Stomach smooth muscle (tissue), 2 donors: ENCODE measurements around the gene CSF3R.
"Not testable (repeated sequence)": the region's sequence is repeated elsewhere in the genome, so short reads cannot be mapped to it uniquely, and the experiment has no call there.

Source experiments
- H3K27ac ChIP-seq: one replicate; pipeline ENCODE4 v1.7.0; 2013; ENCODE audit warnings: mild to moderate bottlenecking, low read length, inconsistent platforms
- H3K27me3 ChIP-seq, 2 donors: one replicate each; pipeline ENCODE4 v1.7.0; 2013; ENCODE audit warnings: low read length in 2 of 2; ENCODE audit not compliant: insufficient read depth in 2 of 2, control insufficient read depth in 1 of 2
- H3K36me3 ChIP-seq, 2 donors: one replicate each; pipeline ENCODE4 v1.7.0; 2013; ENCODE audit warnings: low read length in 2 of 2; ENCODE audit not compliant: control insufficient read depth in 2 of 2, insufficient read depth in 2 of 2
- H3K4me1 ChIP-seq: one replicate; pipeline ENCODE4 v1.7.0; 2013; ENCODE audit warnings: low read length; ENCODE audit not compliant: control insufficient read depth, insufficient read depth
- H3K4me3 ChIP-seq, 2 donors: one replicate each; pipeline ENCODE4 v1.7.0; 2013; ENCODE audit warnings: low read length in 2 of 2
- H3K9ac ChIP-seq, 2 donors: one replicate each; pipeline ENCODE4 v1.7.0; 2013; ENCODE audit warnings: low read length in 2 of 2, mild to moderate bottlenecking in 1 of 2
- H3K9me3 ChIP-seq, 2 donors: one replicate each; pipeline ENCODE4 v1.7.0; 2013; ENCODE audit warnings: low read length in 2 of 2; ENCODE audit not compliant: control insufficient read depth in 2 of 2
- donor health status: healthy.
- donor health status: Pancreatic carcinoma.

Gene CSF3R

GRCh38 chr1:36494971-36495370 is 12.3 kb upstream of the CSF3R start:
- no peak overlapping the region for H3K27ac ChIP-seq
- no peak overlapping the region for H3K4me3 ChIP-seq
- no peak overlapping the region for H3K9ac ChIP-seq
- H3K9me3 ChIP-seq: no peaks in the 10 kb centered on the region
- H3K27me3 ChIP-seq: no peaks in the 10 kb centered on the region
- H3K4me1 ChIP-seq: no peaks in the 10 kb centered on the region
- no peaks in the 10 kb centered on the region for H3K36me3 ChIP-seq

- Histone ChIP-seq H3K9ac (no peak overlapping the region), H3K27me3 (no peaks in the 10 kb centered on the region)
Observed at GRCh38 chr1:36493524-36493923, 10.8 kb upstream of the CSF3R start.

GRCh38 chr1:36492491-36492890 is 9.8 kb upstream of the CSF3R start:
- no peak overlapping the region for H3K9ac ChIP-seq
- peaks cover 0 to 2% of the 10 kb centered on the region in 2 donors for H3K27me3 ChIP-seq

More at GRCh38 chr1:36493524-36493923, 10.8 kb upstream of the CSF3R start:
- Histone ChIP-seq H3K4me3 (no peak overlapping the region), H3K36me3 (no peaks in the 10 kb centered on the region), H3K27ac (no peak overlapping the region), H3K4me1 (no peaks in the 10 kb centered on the region), H3K9me3 (no peaks in the 10 kb centered on the region)

GRCh38 chr1:36489258-36490051 is 6.7 kb upstream of the CSF3R start:
- H3K27me3 ChIP-seq, H3K36me3 ChIP-seq, H3K4me3 ChIP-seq, H3K27ac ChIP-seq, H3K9me3 ChIP-seq, H3K4me1 ChIP-seq, H3K9ac ChIP-seq: not testable (repeated sequence)

More at GRCh38 chr1:36492491-36492890, 9.8 kb upstream of the CSF3R start:
- Histone ChIP-seq H3K4me1 (no peaks in the 10 kb centered on the region), H3K36me3 (no peaks in the 10 kb centered on the region), H3K4me3 (no peak overlapping the region), H3K9me3 (no peaks in the 10 kb centered on the region), H3K27ac (no peak overlapping the region)

GRCh38 chr1:36487906-36488305 is 5.2 kb upstream of the CSF3R start:
- H3K9ac ChIP-seq: no peak overlapping the region
- no peaks in the 10 kb centered on the region for H3K4me1 ChIP-seq
- no peaks in the 10 kb centered on the region for H3K9me3 ChIP-seq
- H3K4me3 ChIP-seq: no peak overlapping the region
- H3K36me3 ChIP-seq: no peaks in the 10 kb centered on the region
- peaks cover 0 to 6% of the 10 kb centered on the region in 2 donors for H3K27me3 ChIP-seq
- H3K27ac ChIP-seq: no peak overlapping the region

- H3K9me3 ChIP-seq, H3K4me1 ChIP-seq, H3K27ac ChIP-seq, H3K9ac ChIP-seq, H3K27me3 ChIP-seq, H3K4me3 ChIP-seq, H3K36me3 ChIP-seq: not testable (repeated sequence)
Observed at GRCh38 chr1:36487336-36487725, 4.6 kb upstream of the CSF3R start.

- Histone ChIP-seq H3K27ac (no peak overlapping the region), H3K27me3 (peaks cover 0 to 6% of the 10 kb centered on the region in 2 donors), H3K4me3 (no peak overlapping the region), H3K9me3 (no peaks in the 10 kb centered on the region), H3K36me3 (no peaks in the 10 kb centered on the region), H3K9ac (no peak overlapping the region), H3K4me1 (no peaks in the 10 kb centered on the region)
Observed at GRCh38 chr1:36486439-36487335, 4.0 kb upstream of the CSF3R start.

GRCh38 chr1:36486093-36486438 is 3.4 kb upstream of the CSF3R start:
- Histone ChIP-seq H3K4me3 (no peak overlapping the region), H3K36me3 (no peaks in the 10 kb centered on the region), H3K9me3 (no peaks in the 10 kb centered on the region), H3K9ac (no peak overlapping the region), H3K27ac (no peak overlapping the region), H3K4me1 (no peaks in the 10 kb centered on the region), H3K27me3 (peaks cover 0 to 6% of the 10 kb centered on the region in 2 donors)

- Histone ChIP-seq H3K9ac (no peak overlapping the region), H3K27ac (no peak overlapping the region), H3K27me3 (peaks cover 0 to 16% of the 10 kb centered on the region in 2 donors), H3K36me3 (no peaks in the 10 kb centered on the region), H3K4me1 (no peaks in the 10 kb centered on the region), H3K9me3 (no peaks in the 10 kb centered on the region), H3K4me3 (no peak overlapping the region)
Observed at GRCh38 chr1:36484099-36484498, 1.4 kb upstream of the CSF3R start.

- H3K27ac ChIP-seq: no peak overlapping the region
- H3K9ac ChIP-seq: no peak overlapping the region
- H3K27me3 ChIP-seq: peaks cover 0 to 18% of the 10 kb centered on the region in 2 donors
- no peaks in the 10 kb centered on the region for H3K9me3 ChIP-seq
- H3K4me3 ChIP-seq: no peak overlapping the region
- H3K36me3 ChIP-seq: no peaks in the 10 kb centered on the region
- H3K4me1 ChIP-seq: no peaks in the 10 kb centered on the region
Observed at GRCh38 chr1:36481771-36482723, 666 bp downstream of the CSF3R start.
